Activated CD4-positive, alpha-beta T cell treated with anti-CD3 and anti-CD28 coated beads, Interleukin-2, Interleukin-4, amounts not matched to agents 100 ng/mL and 50 ng/mL, durations not matched to agents 16 hours and 8 hours (primary cell): Measurements from ENCODE around the gene IL17C.
A peak's percentile ranks its signal among the peaks of the same experiment; 100 is the strongest.

Experiments
- DNase-seq: peaks from one replicate; pipeline ENCODE4 v3.0.0-alpha.2; 2020; ENCODE audit warnings: low spot score

IL17C gene

GRCh38 chr16:88610080-88610479, 28.3 kb upstream of the IL17C start:
- DNase-seq: no peak

- no peak for DNase-seq
These were observed 27.2 kb upstream of the IL17C start for GRCh38 chr16:88610909-88611812.

- no peak for DNase-seq
These were observed 25.1 kb upstream of the IL17C start for GRCh38 chr16:88613293-88613692.

GRCh38 chr16:88613911-88614817, 24.2 kb upstream of the IL17C start:
- DNase-seq: no peak

GRCh38 chr16:88614818-88615580, 23.4 kb upstream of the IL17C start:
- DNase-seq: no peak

- DNase-seq: no peak
These were observed 22.1 kb upstream of the IL17C start for GRCh38 chr16:88616320-88616719.

- DNase-seq: no peak
These were observed 21.6 kb upstream of the IL17C start for GRCh38 chr16:88616736-88617135.

GRCh38 chr16:88617268-88618031, 20.9 kb upstream of the IL17C start:
- DNase-seq: no peak

GRCh38 chr16:88618182-88618955, 20.0 kb upstream of the IL17C start:
- DNase-seq: no peak

- DNase-seq: no peak
These were observed 19.3 kb upstream of the IL17C start for GRCh38 chr16:88618956-88619667.

GRCh38 chr16:88619859-88620815, 18.2 kb upstream of the IL17C start:
- peak; percentile 66 for DNase-seq

- no peak for DNase-seq
These were observed 16.2 kb upstream of the IL17C start for GRCh38 chr16:88622125-88622524.

GRCh38 chr16:88622866-88623265, 15.5 kb upstream of the IL17C start:
- DNase-seq: no peak

- DNase-seq: no peak
These were observed 14.5 kb upstream of the IL17C start for GRCh38 chr16:88623858-88624257.

GRCh38 chr16:88624481-88624880, 13.9 kb upstream of the IL17C start:
- no peak for DNase-seq

- DNase-seq: peak; percentile 19
These were observed 13.3 kb upstream of the IL17C start for GRCh38 chr16:88624977-88625576.

- DNase-seq: no peak
These were observed 11.7 kb upstream of the IL17C start for GRCh38 chr16:88626646-88627045.
